Measurements from ENCODE around the gene IL18.
A peak's percentile ranks its signal among the peaks of the same experiment; 100 is the strongest.
"Not testable (repeated sequence)": the region's sequence is repeated elsewhere in the genome, so short reads cannot be mapped to it uniquely, and the experiment has no call there.

The IL18 gene

DNA sequence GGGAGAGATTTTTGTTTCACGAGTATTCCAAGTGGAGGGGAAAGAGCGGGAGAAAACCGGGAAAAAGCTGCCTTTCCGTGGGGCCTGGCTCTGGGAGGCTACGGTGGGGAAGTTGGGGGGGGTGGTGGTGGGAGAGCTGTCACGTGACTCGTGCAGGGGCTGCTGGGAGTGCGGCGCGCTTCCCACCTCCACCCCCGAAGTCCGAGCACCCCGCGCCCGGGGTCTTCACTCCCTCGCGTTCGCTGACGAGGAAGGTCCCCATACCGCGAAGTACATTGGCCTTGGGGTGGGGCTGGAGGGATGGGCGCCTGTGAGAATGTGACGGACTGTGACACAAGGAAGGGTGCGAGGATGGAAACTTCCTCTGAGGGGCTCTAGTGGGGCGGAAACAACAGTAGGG lies 3.3 kb upstream of the IL18 start, which contains the start of gene TEX12:
TSS of gene TEX12 (plus strand) at position 228 of the 400 bp plus-strand sequence. CDS start 1,897 bp downstream, outside the sequence.
- no peak for DNase-seq

DNA sequence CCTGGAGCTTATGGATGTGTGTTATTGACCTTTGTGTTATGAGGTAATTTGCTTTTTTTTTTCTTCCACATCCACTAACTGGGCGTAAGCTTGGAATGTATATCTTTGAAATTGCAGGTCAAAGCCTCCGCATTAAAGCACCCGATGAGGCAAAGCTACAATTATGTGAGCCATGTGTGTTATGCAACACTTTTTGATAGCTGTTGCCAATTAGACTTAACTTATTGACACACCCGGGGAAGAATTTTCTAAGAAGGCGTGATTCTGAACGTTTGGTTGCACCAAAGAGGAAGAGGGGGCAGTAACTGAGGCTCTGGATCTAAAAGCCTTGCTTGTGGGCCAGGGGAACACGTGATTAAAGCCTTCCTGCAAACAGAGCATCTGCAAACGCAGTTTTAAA lies 2.7 kb upstream of the IL18 start:
- no peak for DNase-seq

DNA sequence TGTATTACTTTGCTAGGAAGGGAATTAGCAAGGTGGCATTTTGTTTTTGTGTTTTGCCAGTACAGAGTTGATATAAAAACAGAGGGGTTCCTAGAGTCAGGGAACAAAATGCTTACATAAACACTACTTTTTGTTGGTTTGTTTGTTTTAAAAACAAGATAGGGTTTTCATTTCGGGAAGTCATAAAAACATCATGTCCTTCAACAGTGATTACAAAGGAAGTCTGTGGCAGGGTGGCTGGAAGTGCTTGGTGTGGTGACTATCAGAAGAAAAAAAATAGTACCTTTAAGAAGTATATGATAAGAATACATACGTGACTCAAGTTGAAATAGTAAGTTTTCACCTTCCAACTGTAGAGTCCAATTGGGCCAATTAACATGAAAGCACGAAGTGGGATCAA lies 1.2 kb upstream of the IL18 start:
- no peak for DNase-seq

DNA sequence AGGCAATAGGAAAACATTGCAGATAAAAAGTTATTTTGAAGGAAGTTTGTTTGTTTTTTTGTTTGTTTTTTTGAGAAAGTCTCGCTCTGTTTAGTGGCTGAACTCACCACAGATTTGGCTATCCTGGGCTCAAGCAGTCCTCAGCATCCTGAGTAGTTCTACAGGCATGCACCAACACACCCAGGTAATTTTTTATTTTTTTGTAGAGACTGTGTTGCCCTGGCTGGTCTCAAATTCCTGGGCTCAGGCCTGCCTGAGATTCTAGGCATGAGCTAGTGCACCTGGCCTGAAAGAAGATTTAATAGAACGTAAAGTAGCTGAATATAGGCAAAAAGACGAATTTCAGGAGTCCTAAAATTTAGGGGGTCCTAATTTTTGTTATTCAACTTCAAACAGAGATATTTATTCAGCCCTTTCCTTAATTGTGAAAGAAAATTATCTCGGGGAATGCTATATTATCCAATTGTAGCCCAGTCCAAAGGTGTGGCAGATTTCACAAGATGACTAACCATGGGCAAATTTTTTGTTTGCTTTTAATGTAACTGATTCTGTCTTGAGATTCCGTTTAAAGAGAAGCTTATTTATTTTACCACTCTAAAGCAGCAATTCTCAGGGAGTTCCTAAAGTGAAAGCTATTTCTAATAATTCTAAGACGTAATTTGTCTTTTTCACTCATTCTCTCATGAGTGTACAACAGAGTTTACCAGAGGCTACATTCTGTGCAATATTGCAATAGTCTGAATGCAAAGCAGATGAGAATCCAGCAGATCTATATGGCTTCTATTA lies 940 bp downstream of the IL18 start:
- no peak for DNase-seq

DNA sequence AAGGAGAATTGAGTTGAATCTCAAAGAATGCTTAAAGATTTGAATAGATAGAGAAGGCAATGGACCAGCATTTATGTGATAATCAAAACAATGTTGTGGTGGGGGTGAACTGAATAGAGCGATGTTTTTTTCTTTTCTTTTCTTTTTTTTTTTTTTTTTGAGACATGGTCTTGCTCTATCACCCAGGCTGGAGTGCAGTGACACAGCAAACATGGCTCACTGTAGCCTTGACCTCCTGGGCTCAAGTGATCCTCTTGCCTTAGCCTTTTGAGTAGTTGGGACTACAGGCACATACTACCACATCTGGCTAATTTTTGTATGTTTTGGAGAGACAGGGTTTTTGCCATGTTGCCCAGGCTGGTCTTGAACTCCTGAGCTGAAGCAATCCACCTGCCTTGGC lies 1.7 kb downstream of the IL18 start:
- not testable (repeated sequence) for DNase-seq

DNA sequence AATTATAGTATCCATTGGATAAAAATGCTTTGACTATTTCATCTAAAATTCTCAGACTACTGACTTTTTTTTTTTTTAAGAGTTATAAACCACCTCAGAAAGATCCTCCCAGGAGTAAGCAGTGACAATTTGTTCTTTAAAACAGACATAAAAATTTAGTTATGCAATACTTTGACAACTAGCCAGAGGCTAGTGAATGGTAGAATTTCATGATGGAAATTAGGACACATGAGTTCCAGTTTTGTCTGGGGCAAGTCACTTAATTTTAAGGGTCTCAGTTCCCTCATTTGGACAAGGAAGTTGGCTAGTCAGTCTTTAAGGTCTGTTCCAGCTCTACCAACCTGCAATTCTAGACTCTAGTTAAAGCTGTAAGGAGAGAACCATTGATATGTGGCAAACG lies 2.9 kb downstream of the IL18 start:
- no peak for DNase-seq

DNA sequence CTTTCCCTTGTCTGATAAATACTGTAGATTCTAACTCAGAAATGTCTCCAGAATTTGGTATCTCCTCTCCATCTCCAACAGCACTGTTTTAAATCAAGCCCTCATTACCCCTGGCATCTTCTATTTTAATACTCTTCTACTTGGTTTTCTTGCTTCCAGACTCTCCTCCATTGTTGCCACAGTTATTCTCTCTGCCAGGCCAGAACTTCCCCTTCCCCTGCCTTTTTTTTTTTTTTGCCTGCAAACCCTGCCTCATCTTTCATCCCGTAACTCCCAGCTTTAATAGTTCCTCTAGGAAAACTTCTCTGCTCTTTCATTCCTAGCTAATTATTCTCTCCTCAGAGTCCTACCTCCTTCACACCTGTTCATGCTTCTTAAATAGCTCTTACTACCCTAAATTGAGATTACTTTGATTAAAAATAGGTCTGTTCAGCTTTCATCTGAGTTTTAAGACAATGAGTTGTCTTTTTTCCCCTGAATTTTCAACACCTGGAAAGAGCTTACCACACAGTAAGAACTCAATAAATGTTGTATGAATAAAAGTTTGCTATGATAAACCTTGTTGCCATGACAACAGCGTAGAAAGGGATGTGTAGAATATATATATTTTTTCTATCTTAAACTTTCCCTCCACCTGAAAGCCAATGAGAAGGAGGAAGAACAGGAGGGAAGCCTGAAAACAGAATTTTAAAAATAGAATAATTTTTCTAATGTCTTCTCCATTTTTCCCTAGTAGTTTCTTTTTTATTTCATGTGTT lies 3.6 kb downstream of the IL18 start:
- DNase-seq, result peak in 1 of 2 experiments; percentile 28

DNA sequence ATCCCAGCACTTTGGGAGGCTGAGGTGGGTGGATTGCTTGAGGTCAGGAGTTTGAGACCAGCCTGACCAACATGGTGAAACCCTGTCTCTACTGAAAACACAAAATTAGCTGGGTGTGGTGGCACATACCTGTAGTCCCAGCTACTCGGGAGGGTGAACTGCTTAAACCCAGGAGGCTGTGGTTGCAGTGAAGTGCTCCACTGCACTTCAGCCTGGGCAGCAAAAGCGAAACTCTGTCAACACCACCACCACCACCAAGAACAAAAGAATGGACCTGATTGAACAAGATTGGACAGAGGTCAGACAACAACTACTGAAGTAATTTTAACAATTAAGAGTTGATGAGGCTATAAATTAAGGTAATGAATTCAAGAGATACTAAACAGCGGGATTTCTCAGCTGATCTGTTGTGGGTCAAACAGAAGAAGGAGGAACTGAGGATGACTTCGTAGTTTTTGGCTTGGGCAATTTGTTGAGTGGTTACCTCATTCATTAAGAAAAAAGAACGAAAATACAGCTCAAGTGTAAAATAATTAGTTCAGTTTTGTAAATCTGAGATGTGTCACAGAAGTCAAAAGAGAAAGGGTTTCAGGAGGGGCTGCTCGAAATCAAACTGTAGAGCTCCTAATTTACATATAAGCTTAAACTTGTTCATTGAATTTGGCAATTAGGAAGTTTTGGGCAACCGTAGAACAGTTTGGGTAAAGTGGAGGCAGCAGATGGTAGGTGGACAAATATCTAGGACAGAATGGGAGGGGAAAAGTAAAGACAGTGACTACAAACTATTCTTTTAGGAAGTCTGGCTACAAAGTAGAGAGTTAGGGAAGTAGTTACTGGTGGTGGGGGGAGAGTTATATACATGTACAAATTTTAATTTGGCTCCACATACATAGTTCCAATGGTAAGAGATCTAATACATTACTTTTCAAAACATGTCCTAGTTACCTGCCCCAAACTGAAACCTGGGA lies 4.5 kb downstream of the IL18 start:
- DNase-seq, result no peak

DNA sequence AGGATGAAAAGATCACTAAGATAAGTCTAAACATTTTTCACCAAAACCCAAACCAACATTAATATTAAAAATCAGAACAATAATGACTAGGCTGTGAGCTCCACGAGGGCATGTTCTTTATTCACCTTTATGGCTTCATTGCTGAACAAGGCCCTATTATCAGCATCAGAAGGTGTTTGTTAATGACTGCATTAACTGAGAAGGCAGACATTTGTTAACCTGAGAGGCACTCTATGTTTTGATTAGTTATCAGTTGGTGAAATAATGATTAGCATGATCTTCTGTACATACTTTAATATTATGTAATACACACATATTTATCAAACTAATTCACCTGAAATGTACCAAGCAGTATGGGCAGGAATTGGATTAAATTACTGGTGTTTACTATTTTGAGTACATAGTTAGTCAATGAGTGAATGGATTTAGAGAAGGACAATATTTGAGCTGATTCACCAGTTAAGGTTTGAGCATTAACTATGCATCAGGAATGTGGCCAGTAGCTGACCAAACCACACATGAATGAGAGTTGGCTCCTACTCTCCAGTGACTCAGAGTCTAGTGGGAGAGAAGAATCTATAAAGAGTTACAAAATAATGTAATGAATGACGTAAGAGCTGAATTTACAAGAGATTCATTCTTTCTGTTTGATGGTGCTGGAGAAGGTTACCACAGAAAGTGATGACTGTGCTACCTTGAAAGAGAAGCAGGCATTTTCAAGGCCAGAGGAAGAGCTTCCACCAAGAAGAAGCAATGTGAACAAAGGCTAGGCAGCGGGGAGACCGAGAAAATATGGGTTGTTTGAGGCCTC lies 6.7 kb downstream of the IL18 start:
- DNase-seq, result peak; percentile 100

DNA sequence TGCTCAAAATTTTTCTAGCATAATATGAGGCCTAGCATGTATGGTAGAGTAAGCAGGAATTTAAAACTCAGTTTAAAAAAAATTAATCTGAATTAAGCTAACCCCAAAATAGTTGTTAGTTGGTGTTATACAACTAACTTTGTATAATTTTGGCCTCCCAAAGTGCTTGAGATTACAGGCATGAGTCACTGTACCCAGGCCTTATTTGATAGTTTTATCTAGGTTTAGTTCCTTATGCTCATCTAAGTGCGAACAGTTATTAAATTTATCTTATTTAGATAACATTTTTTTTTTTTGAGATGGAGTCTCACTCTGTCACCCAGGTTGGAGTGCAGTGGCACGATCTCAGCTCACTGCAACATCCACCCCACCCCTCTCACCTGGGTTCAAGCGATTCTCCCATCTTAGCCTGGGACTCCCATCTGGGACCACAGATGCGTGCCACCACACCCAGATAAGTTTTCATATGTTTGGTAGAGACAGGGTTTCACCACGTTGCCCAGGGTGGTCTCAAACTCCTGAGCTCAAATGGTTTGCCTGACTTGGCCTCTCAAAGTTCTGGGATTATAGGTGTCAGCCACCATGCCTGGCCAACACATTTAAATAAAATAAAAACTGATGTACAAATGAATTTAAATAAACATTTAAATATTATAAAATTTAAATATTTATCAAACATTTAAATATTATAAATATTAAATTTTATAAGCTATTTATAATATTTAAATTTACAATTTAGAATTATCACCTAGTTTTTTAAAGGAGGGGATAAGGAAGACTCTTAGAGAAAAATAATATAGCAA lies 7.5 kb downstream of the IL18 start:
- no peak for DNase-seq

DNA sequence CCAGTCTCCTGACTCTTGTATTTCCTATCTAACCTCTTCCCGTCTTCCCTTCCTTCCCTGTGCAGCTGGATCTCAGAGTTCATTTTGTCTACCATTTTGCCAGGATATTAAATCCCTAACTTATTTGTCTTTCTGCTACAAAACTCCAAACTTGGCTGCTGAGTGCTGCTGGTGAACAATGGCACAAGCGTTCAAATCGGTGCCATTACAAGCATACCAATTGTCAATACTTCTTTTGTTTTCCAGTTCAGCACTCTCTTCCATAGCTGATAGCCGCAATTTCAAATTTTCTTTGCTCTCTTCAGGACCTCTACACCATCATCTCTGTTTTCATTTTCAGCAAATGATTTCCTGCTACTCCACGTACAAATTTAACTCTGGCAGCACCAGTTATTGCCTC lies 13.4 kb downstream of the IL18 start:
- DNase-seq, result no peak

DNA sequence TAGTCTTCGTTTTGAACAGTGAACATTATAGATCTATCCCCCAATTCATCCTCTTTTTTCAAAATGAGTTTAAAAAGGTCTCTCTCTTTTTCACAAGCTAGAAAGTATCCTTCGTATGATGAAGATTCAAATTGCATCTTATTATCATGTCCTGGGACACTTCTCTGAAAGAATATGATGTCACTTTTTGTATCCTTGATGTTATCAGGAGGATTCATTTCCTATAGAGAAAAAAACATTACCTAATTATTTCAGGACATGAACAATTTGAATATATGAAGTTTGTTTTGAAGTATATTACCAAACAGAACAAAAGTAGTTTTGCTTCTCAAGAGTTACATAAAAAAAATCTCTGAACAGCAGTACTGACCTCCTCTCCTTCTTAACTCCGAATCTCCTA lies 20.3 kb downstream of the IL18 start:
- no peak for DNase-seq

DNA sequence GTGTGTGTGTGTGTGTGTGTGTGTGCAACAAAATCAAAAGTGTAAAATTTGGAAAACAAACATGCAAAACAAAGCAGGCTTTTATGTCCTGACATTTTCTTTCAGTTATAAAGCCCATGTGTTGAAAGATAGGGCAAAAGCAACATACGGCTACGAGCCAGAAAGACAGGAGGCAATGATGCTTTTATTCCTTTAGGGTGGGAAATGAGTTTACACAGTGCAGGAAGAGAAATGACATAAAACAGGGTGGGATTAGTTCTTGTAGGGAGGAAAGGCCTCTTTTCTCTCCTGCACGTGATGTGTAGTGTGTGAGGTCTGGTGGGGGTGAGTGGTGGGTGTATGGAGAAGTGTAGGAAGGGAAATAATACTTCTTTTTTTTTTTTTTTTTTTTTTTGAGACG lies 29.4 kb downstream of the IL18 start:
- DNase-seq, result no peak

DNA sequence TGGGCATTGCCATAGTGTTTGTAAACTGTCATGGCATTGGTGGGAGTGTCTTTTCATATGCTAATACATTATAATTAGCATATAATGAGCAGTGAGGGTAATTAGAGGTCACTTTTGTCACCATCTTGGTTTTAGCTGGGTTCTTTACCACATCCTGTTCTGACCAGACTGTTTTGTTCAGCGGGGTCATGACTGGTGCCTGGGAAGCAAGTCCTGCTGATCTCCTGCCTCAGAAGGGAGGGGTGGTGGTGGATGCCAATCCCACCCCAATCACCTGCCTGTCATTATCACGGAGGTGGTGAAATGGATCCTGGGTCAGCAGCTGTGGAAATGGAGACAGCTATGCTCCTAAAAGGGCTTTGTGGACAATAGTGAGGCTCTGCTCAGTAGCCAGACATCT lies 31.2 kb downstream of the IL18 start:
- DNase-seq, result no peak

DNA sequence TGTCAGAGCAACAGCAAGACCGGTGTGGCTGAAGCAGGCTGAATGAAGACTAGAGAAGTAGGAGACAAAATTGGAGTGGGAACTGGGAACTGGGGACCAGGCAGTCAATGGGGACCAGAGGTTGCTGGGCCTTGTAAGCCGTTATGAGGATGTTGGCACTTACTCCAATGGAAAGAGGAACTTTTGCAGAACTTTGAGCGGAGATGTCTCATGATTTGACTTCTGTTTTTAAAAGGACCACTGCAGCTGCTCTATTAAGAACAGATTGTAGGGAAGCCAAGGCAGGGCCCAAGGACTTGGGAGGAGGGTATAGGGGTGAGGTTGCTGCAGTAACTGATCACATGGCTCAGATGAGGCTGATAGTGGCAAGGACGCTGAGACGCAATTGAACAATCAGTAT lies 34.2 kb downstream of the IL18 start:
- DNase-seq, result no peak

DNA sequence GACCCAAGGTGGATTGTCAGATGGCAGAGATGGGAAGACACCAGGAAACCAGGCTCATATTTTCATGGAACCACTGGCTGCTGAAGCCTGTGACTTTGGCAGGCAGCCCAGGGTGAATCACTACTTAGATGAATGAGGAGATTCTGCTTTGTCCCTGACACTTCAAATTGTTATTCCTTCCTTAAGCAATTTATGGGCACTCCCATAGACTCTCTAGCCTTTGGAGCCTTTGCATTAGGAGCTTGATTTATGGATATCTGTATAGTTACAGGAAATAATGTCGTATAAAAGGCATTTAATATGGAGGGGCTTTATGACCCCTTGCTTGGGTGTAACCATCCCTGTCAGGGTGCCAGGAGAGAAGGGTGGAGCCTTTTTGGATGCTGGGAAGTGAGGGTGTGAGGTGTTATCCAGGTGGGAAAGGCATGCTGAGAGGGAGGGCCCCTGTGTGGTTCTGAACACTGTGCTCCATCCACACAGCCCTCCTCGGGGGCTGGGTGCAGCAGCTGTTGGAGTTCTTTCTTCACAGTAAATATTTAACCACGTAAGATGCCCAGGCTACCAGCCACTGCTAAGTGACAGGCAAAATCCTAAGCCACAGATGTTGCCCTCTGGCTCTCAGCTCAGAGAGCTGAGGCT lies 35.3 kb downstream of the IL18 start:
- peak; percentile 81 to 86 for DNase-seq

DNA sequence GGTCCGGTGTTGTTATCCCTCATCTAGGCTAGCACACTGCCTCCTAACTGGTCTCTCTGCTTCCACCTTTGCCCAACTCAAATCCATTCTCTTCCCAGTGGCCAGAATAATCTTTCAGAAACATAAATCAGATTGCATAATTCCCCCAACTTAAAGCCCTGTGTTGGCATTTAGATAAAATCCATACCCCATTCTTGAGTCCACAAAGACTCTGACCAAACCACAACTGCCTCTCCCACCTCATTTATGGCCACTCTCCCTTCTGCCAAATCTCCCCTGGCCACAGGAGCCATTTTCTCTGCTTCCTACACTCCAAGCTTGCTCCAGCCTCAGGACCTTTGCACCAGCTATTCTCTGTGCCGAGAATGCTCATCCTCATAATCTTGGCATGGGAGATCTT lies 36.8 kb downstream of the IL18 start:
- no peak for DNase-seq

DNA sequence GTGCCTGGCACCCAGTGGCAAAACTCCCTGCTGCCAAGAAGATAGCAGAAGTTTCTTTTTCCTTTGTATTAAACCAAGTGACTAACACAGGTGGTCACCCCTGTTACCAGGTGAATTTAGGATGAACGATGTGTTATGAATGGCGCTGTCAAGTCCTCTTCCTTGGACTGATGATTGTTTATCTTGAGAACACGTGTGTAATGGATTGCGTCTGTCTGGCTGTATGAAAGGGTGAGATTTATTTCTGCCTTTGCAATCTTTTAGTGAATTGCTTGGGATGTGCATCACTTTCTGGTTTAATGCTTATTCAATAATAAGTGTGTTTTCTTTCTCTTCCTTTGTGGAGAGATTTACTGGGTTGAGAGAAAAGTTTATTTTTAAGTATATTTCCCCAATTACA lies 40.8 kb downstream of the IL18 start:
- DNase-seq, result no peak

DNA sequence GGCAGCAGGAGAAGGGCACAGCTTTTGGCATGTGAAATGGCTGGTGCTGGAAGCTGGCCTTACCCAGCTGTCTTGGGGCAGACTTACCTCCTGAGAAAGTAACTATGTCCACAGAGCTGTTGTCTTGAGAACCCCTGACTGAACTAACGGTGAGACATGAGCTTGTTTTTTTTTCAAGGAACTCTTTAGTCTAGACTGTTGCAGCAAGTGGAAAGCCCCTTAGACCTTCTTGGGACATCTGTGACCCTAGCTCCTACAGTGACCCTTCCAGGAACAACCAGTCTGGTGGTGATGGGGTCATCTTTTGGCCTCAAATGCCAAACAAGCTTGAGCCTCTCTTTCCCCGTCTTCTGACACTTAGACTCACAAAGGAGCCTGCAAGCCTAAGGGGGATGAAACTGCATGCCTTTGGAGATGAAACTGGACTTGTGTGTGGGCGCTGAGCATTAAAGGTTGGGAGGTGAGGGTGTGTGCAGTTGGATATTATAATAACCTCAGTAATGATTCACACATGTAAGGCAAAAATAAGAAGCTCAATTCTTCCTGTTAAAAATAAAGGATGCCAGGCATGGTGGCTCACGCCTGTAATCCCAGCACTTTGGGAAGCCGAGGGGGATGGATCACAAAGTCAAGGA lies 41.8 kb downstream of the IL18 start:
- DNase-seq, result no peak

DNA sequence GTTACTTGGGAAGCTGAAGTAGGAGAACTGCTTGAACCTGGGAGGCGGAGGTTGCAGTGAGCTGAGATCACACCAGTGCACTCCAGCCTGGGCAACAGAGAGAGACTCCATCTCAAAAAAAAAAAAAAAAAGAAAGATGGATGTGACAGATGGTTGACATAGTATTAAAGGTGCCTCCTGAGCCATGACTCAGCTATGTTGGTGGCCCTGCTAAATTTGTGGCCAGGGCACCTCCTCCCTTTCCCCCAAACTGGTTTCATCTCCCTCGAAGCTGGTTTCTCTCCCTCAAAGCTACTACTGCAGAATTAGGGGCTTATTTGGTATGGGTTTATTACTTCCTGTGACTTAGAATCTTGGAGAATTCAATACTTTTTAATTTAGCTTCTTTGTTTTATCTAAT lies 45.7 kb downstream of the IL18 start:
- no peak for DNase-seq
